Trophoblast cell (in vitro differentiated cells and primary cell): Measurements from ENCODE around the gene SLC27A1.
A peak's percentile ranks its signal among the peaks of the same experiment; 100 is the strongest.
"Not testable (repeated sequence)": the region's sequence is repeated elsewhere in the genome, so short reads cannot be mapped to it uniquely, and the experiment has no call there.

Experiments
- DNase-seq, 2 donors: peaks; one replicate each; pipeline ENCODE4 v3.0.0-alpha.2; 2016
- H2AFZ ChIP-seq: 2 replicates; pipeline ENCODE4 v1.6.1; 2013; ENCODE audit warnings: low read length, moderate library complexity, mild to moderate bottlenecking; ENCODE audit not compliant: insufficient read depth, poor library complexity
- H2AK5ac ChIP-seq: 2 replicates; pipeline ENCODE4 v1.6.1; 2013; ENCODE audit warnings: mild to moderate bottlenecking, low read length
- H2BK120ac ChIP-seq: 2 replicates; pipeline ENCODE4 v1.6.1; 2013; ENCODE audit warnings: low read length, mild to moderate bottlenecking, moderate library complexity; ENCODE audit not compliant: insufficient read depth, poor library complexity
- H2BK12ac ChIP-seq: 2 replicates; pipeline ENCODE4 v1.6.1; 2013; ENCODE audit warnings: mild to moderate bottlenecking, low read length, moderate library complexity
- H2BK5ac ChIP-seq: 2 replicates; pipeline ENCODE4 v1.6.1; 2013; ENCODE audit warnings: low read length, low read depth, moderate library complexity, mild to moderate bottlenecking; ENCODE audit not compliant: poor library complexity
- H3K14ac ChIP-seq: 2 replicates; pipeline ENCODE4 v1.6.1; 2013; ENCODE audit warnings: mild to moderate bottlenecking, low read length
- H3K18ac ChIP-seq: 2 replicates; pipeline ENCODE4 v1.6.1; 2013; ENCODE audit warnings: mild to moderate bottlenecking, low read length
- H3K23ac ChIP-seq: 2 replicates; pipeline ENCODE4 v1.6.1; 2013; ENCODE audit warnings: low read length
- H3K27ac ChIP-seq: 2 replicates; pipeline ENCODE4 v1.5.1; 2013; ENCODE audit warnings: low read depth, mild to moderate bottlenecking, inconsistent platforms, low read length, moderate library complexity
- H3K27me3 ChIP-seq: 2 replicates; pipeline ENCODE4 v1.6.1; 2013; ENCODE audit warnings: inconsistent platforms, mild to moderate bottlenecking, low read length, moderate library complexity; ENCODE audit not compliant: insufficient read depth
- H3K36me3 ChIP-seq, 2 experiments: 1 replicate in 1 of 2; 2 replicates in 1 of 2; pipeline ENCODE4 v1.6.1; 2013; ENCODE audit warnings: low read length in 2 of 2, mild to moderate bottlenecking in 2 of 2, moderate library complexity in 1 of 2; ENCODE audit not compliant: insufficient read depth in 2 of 2, control insufficient read depth in 1 of 2
- H3K4ac ChIP-seq: 2 replicates; pipeline ENCODE4 v1.6.1; 2013; ENCODE audit warnings: low read depth, mild to moderate bottlenecking, low read length, moderate library complexity
- H3K4me1 ChIP-seq, 2 experiments: 1 replicate in 1 of 2; 2 replicates in 1 of 2; pipeline ENCODE4 v1.6.1; 2013; ENCODE audit warnings: low read length in 2 of 2, mild to moderate bottlenecking in 2 of 2, moderate library complexity in 1 of 2; ENCODE audit not compliant: insufficient read depth in 2 of 2, control insufficient read depth in 1 of 2
- H3K4me2 ChIP-seq: 2 replicates; pipeline ENCODE4 v1.6.1; 2013; ENCODE audit warnings: inconsistent platforms, mild to moderate bottlenecking, low read length, moderate library complexity
- H3K4me3 ChIP-seq: 2 replicates; pipeline ENCODE4 v1.5.1; 2013; ENCODE audit warnings: mild to moderate bottlenecking, low read depth, low read length, inconsistent platforms
- H3K79me1 ChIP-seq: one replicate; pipeline ENCODE4 v1.6.1; 2013; ENCODE audit warnings: low read length
- H3K79me2 ChIP-seq: 2 replicates; pipeline ENCODE4 v1.6.1; 2013; ENCODE audit warnings: low read length, mild to moderate bottlenecking; ENCODE audit not compliant: control insufficient read depth, insufficient read depth, poor library complexity
- H3K9ac ChIP-seq: 2 replicates; pipeline ENCODE4 v1.6.1; 2013; ENCODE audit warnings: mild to moderate bottlenecking, low read length
- H3K9me3 ChIP-seq: 2 replicates; pipeline ENCODE4 v1.6.1; 2013; ENCODE audit warnings: low read depth, mild to moderate bottlenecking, control low read depth, inconsistent platforms, low read length; ENCODE audit not compliant: insufficient read depth
- H4K12ac ChIP-seq: 2 replicates; pipeline ENCODE4 v1.6.1; 2013; ENCODE audit warnings: low read depth, mild to moderate bottlenecking, low read length, moderate library complexity
- H4K8ac ChIP-seq: 2 replicates; pipeline ENCODE4 v1.6.1; 2013; ENCODE audit warnings: low read depth, mild to moderate bottlenecking, low read length, moderate library complexity
- H4K91ac ChIP-seq: one replicate; pipeline ENCODE4 v1.6.1; 2013; ENCODE audit warnings: low read depth, mild to moderate bottlenecking, low read length, moderate library complexity
- WGBS: extraction: QIAGEN DNeasy Blood & Tissue Kit; methylation state at CpG from one replicate; pipeline ENCODE4 v1.1.7; 2013; ENCODE audit warnings: missing lambda C conversion rate; ENCODE audit not compliant: insufficient read length, insufficient coverage; ENCODE audit errors: extremely low coverage; 5-methylcytosine and 5-hydroxymethylcytosine counted together

The SLC27A1 gene

DNA sequence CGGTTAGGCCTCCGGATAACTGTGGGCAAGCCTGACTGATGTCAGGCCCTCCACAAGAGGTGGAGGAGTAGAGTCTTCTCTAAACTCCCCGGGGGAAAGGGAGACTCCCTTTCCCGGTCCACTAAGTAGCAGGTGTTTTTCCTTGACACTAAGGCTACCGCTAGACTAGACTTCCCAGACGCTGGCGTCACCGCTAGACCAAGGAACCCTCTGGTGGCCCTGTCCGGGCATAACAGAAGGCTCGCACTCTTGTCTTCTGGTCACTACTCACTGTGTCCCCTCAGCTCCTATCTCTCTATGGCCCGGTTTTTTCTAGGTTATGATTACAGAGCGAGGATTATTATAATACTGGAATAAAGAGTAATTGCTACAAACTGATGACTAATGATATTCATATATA, 28.7 kb downstream of the SLC27A1 start:
- not testable (repeated sequence) for H3K36me3 ChIP-seq, H4K12ac ChIP-seq, H2AK5ac ChIP-seq, H4K91ac ChIP-seq, H3K79me1 ChIP-seq, H3K79me2 ChIP-seq, H3K27me3 ChIP-seq, H3K18ac ChIP-seq, H3K27ac ChIP-seq, H3K4me3 ChIP-seq, H3K4ac ChIP-seq, H3K9ac ChIP-seq, H3K4me2 ChIP-seq, H2BK120ac ChIP-seq, H3K9me3 ChIP-seq, H4K8ac ChIP-seq, H2BK5ac ChIP-seq, H3K14ac ChIP-seq, H3K23ac ChIP-seq, H2BK12ac ChIP-seq, H2AFZ ChIP-seq
- peak; percentile 75 to 78 for DNase-seq
- WGBS: no CpG with 5 or more reads among the region's 12 CpGs
- peaks cover 14 to 16% of the 10 kb centered on the region in 2 experiments for H3K4me1 ChIP-seq

- peaks cover 2% of the 10 kb centered on the region for H3K9me3 ChIP-seq
- WGBS: no CpG with 5 or more reads among the region's 21 CpGs
Observed at GRCh38 chr19:17499648-17500446, 29.5 kb downstream of the SLC27A1 start.

DNA sequence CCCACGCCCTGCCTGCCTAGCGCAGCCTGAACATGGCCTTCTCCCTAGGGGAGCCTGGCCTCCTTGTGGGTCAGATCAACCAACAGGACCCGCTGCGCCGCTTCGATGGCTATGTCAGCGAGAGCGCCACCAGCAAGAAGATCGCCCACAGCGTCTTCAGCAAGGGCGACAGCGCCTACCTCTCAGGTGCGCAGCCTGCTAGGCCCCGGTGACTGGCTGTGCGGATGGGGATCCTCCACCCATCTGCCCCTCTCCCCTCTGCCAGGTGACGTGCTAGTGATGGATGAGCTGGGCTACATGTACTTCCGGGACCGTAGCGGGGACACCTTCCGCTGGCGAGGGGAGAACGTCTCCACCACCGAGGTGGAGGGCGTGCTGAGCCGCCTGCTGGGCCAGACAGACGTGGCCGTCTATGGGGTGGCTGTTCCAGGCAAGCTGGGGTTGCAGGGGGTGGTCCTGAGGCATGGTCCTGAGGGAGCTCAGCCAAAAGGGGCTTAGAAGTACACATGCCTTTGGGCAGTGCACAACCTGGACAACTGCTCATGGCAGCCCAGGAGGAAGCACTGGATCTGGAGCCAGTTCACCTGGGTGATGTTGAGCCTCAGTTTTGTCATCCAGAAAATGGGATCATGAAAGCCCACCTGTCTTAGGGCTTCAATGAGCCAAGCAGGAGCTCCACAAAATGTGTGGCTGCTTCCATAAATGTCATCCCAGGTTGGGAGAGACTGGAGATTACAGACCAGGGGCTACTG, 30.3 kb downstream of the SLC27A1 start:
- H2AFZ ChIP-seq: no peak overlapping the region
- H2BK5ac ChIP-seq: no peak overlapping the region
- no peak overlapping the region for H3K9ac ChIP-seq
- H2AK5ac ChIP-seq: peak overlapping the region; percentile 31
- H3K4me3 ChIP-seq: no peak overlapping the region
- peaks cover under 1% of the 10 kb centered on the region for H3K9me3 ChIP-seq
- no peaks in the 10 kb centered on the region for H3K79me1 ChIP-seq
- H2BK12ac ChIP-seq: no peak overlapping the region
- no peak overlapping the region for H3K18ac ChIP-seq
- no peak overlapping the region for H2BK120ac ChIP-seq
- H4K12ac ChIP-seq: no peak overlapping the region
- H3K27ac ChIP-seq: no peak overlapping the region
- H3K4me2 ChIP-seq: no peak overlapping the region
- no peaks in the 10 kb centered on the region for H3K27me3 ChIP-seq
- H3K23ac ChIP-seq: no peak overlapping the region
- WGBS: no CpG with 5 or more reads among the region's 27 CpGs
- H4K8ac ChIP-seq: no peak overlapping the region
- H3K4ac ChIP-seq: no peak overlapping the region
- no peaks in the 10 kb centered on the region for H3K79me2 ChIP-seq
- no peak for DNase-seq
- H4K91ac ChIP-seq: no peak overlapping the region
- peaks cover 3 to 11% of the 10 kb centered on the region in 2 experiments for H3K36me3 ChIP-seq
- no peak overlapping the region for H3K14ac ChIP-seq
- H3K4me1 ChIP-seq: peaks cover 14 to 16% of the 10 kb centered on the region in 2 experiments

More at GRCh38 chr19:17499648-17500446, 29.5 kb downstream of the SLC27A1 start:
- H4K12ac ChIP-seq: no peak overlapping the region
- no peaks in the 10 kb centered on the region for H3K79me1 ChIP-seq
- H3K27me3 ChIP-seq: no peaks in the 10 kb centered on the region
- peak overlapping the region; percentile 31 for H2AK5ac ChIP-seq
- peaks cover 0 to 8% of the 10 kb centered on the region in 2 experiments for H3K36me3 ChIP-seq
- H4K91ac ChIP-seq: no peak overlapping the region
- H2BK12ac ChIP-seq: peak overlapping the region; percentile 11
- H3K4me1 ChIP-seq: peaks cover 14 to 16% of the 10 kb centered on the region in 2 experiments
- no peak overlapping the region for H3K27ac ChIP-seq
- DNase-seq: peak; percentile 70 to 79
- no peak overlapping the region for H3K4me2 ChIP-seq
- H3K79me2 ChIP-seq: no peaks in the 10 kb centered on the region
- no peak overlapping the region for H2BK120ac ChIP-seq
- no peak overlapping the region for H2BK5ac ChIP-seq
- no peak overlapping the region for H3K4me3 ChIP-seq
- no peak overlapping the region for H3K4ac ChIP-seq
- no peak overlapping the region for H2AFZ ChIP-seq
- H3K18ac ChIP-seq: no peak overlapping the region
- no peak overlapping the region for H3K9ac ChIP-seq
- H3K23ac ChIP-seq: no peak overlapping the region
- peak overlapping the region; percentile 6 for H4K8ac ChIP-seq
- H3K14ac ChIP-seq: no peak overlapping the region

GRCh38 chr19:17503240-17503639, 32.9 kb downstream of the SLC27A1 start:
- no peaks in the 10 kb centered on the region for H3K79me1 ChIP-seq
- no peak overlapping the region for H2BK12ac ChIP-seq
- H3K4me3 ChIP-seq: no peak overlapping the region
- no CpG with 5 or more reads among the region's 6 CpGs for WGBS
- no peaks in the 10 kb centered on the region for H3K79me2 ChIP-seq
- H4K8ac ChIP-seq: no peak overlapping the region
- H3K9me3 ChIP-seq: no peaks in the 10 kb centered on the region
- no peak for DNase-seq
- H4K91ac ChIP-seq: no peak overlapping the region
- no peaks in the 10 kb centered on the region for H3K27me3 ChIP-seq
- H2AK5ac ChIP-seq: no peak overlapping the region
- H3K9ac ChIP-seq: no peak overlapping the region
- H3K36me3 ChIP-seq: peaks cover 3 to 11% of the 10 kb centered on the region in 2 experiments
- H2BK5ac ChIP-seq: no peak overlapping the region
- no peak overlapping the region for H4K12ac ChIP-seq
- no peak overlapping the region for H3K4me2 ChIP-seq
- H2AFZ ChIP-seq: no peak overlapping the region
- no peak overlapping the region for H3K14ac ChIP-seq
- H2BK120ac ChIP-seq: no peak overlapping the region
- no peak overlapping the region for H3K18ac ChIP-seq
- no peak overlapping the region for H3K4ac ChIP-seq
- no peak overlapping the region for H3K27ac ChIP-seq
- H3K23ac ChIP-seq: no peak overlapping the region
- peaks cover 11 to 12% of the 10 kb centered on the region in 2 experiments for H3K4me1 ChIP-seq
